Panc1 (cell line): ENCODE data around the gene TUBB1. TPM values are rescaled to one million over a fixed set of nuclear protein-coding genes. Genes with fewer than 3 reads are reported as not detected.

Experiments used
- ATAC-seq: fragments of 200-7000 bp; cut with Tn5 transposase; 2 replicates; pipeline ENCODE4 v1.9.1; 2020; ENCODE audit warnings: mild to moderate bottlenecking, moderate library complexity
- BruUV-seq: library from RNA; stranded (reverse); fragments of 400-500 nt; replicated peaks from 2 replicates; lab custom pipeline; 2021; lab: Mats Ljungman, UMichigan
- CTCF ChIA-PET: fragments of 300-600 bp; sonication (Branson Sonifier 250); formaldehyde crosslinking; loops from one replicate; lab custom pipeline; 2022; ENCODE audit warnings: antibody characterized with exemption; lab: Charles Lee
- POLR2A ChIA-PET: fragments of 300-600 bp; sonication (Branson Sonifier 250); formaldehyde crosslinking; loops from one replicate; lab custom pipeline; 2022; ENCODE audit warnings: antibody characterized with exemption; lab: Charles Lee
- DNase-seq: peaks from one replicate; pipeline ENCODE4 v3.0.0-alpha.2; 2010; ENCODE audit warnings: low read depth, low spot score
- H3K27ac ChIP-seq: 2 replicates; pipeline ENCODE4 v1.5.1; 2011; ENCODE audit warnings: mild to moderate bottlenecking, low read length, inconsistent platforms
- H3K27me3 ChIP-seq: fragments of 200-500 bp; sonication (Bioruptor generic); 2 replicates; pipeline ENCODE4 v1.6.0; 2014; ENCODE audit warnings: low read length, inconsistent platforms; ENCODE audit not compliant: control insufficient read depth, insufficient read depth
- H3K36me3 ChIP-seq: fragments of 200-500 bp; sonication (Bioruptor generic); 2 replicates; pipeline ENCODE4 v1.5.1; 2014; ENCODE audit warnings: inconsistent platforms, mild to moderate bottlenecking, low read length, moderate library complexity; ENCODE audit not compliant: control insufficient read depth, insufficient read depth
- H3K4me1 ChIP-seq: 2 replicates; pipeline ENCODE4 v1.5.1; 2011; ENCODE audit warnings: inconsistent platforms, mild to moderate bottlenecking, low read length, moderate library complexity; ENCODE audit not compliant: control insufficient read depth, insufficient read depth
- H3K4me3 ChIP-seq, 2 experiments: 2 replicates each; pipeline ENCODE4 v1.5.1; 2011 to 2012; ENCODE audit warnings: low read depth in 2 of 2, low read length in 2 of 2, mild to moderate bottlenecking in 2 of 2, inconsistent platforms in 1 of 2, moderate library complexity in 1 of 2
- H3K9me3 ChIP-seq: fragments of 200-500 bp; sonication (Bioruptor generic); 2 replicates; pipeline ENCODE4 v1.5.1; 2014; ENCODE audit warnings: low read depth, mild to moderate bottlenecking, inconsistent platforms, low read length, moderate library complexity; ENCODE audit not compliant: control insufficient read depth, insufficient read depth
- POLR2AphosphoS5 ChIP-seq: IDR thresholded peaks from 2 replicates; pipeline ENCODE4 v1.6.1; 2012; ENCODE audit warnings: mild to moderate bottlenecking, low read depth, low read length, moderate library complexity
- SIN3A ChIP-seq: IDR thresholded peaks from 2 replicates; pipeline ENCODE4 v1.6.1; 2012; ENCODE audit warnings: low read depth, mild to moderate bottlenecking, low read length, moderate library complexity, borderline replicate concordance; ENCODE audit not compliant: insufficient read depth
- TCF7L2 ChIP-seq: IDR thresholded peaks from 2 replicates; pipeline ENCODE4 v1.6.1; 2011; ENCODE audit warnings: mild to moderate bottlenecking, low read depth, low read length, inconsistent platforms
- in situ Hi-C: cut with HindIII; loops from 2 replicates; pipeline ENCODE4 v1.10.0; 2016; ENCODE audit warnings: low sequenced_read_pairs, low pct_unique_long_range_greater_than_20kb
- intact Hi-C: fragments of 100-400 bp; cut with micrococcal nuclease; formaldehyde crosslinking; loops from one replicate; pipeline ENCODE4 v1.10.0; 2022; ENCODE audit not compliant: unreplicated experiment
- total RNA-seq: library from RNA; stranded (reverse); gene quantifications from one replicate; pipeline ENCODE4 v1.2.1, GENCODE V29; 2021; ENCODE audit not compliant: unreplicated experiment
- TF ChIP-seq, protein P1 (sequence below): fragments of 450-650 bp; IDR thresholded peaks from 2 replicates; pipeline ENCODE4 v1.5.1; 2017; ENCODE audit warnings: mild to moderate bottlenecking
- TF ChIP-seq, protein P2 (sequence below), 2 experiments: IDR thresholded peaks; 2 replicates each; pipeline ENCODE4 v1.6.1; 2011 to 2012; ENCODE audit warnings: low read depth in 2 of 2, control low read depth in 1 of 2, low read length in 1 of 2, mild to moderate bottlenecking in 1 of 2, moderate library complexity in 1 of 2; ENCODE audit not compliant: insufficient read depth in 1 of 2

The TUBB1 gene
- total RNA-seq, 1 experiment from 2014 or later: not detected

DNA sequence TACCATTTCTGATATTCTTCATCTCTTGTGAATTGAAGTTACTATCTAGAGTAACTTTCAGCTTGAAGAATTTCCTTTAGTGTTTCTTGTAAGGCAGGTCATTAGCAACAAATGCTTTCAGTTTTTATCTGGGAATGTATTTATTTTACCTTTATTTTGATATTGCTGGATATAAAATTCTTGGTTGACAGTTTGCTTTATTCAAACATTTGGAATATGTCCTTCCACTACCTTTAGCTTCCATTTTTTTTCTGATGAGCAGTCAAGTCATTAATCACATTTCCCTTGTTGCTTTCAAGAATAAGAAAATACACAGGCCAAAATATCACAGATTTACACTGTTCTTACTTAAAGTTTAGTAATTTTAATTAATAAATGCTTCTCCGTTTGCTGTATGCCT is 43.9 kb upstream of the TUBB1 start:
- no peak for DNase-seq
- intact Hi-C loops (no loop called here), in situ Hi-C loops (no loop called here)
- TF ChIP-seq, protein P1, sequence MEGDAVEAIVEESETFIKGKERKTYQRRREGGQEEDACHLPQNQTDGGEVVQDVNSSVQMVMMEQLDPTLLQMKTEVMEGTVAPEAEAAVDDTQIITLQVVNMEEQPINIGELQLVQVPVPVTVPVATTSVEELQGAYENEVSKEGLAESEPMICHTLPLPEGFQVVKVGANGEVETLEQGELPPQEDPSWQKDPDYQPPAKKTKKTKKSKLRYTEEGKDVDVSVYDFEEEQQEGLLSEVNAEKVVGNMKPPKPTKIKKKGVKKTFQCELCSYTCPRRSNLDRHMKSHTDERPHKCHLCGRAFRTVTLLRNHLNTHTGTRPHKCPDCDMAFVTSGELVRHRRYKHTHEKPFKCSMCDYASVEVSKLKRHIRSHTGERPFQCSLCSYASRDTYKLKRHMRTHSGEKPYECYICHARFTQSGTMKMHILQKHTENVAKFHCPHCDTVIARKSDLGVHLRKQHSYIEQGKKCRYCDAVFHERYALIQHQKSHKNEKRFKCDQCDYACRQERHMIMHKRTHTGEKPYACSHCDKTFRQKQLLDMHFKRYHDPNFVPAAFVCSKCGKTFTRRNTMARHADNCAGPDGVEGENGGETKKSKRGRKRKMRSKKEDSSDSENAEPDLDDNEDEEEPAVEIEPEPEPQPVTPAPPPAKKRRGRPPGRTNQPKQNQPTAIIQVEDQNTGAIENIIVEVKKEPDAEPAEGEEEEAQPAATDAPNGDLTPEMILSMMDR: no peak
- TF ChIP-seq TCF7L2 (no peak), POLR2AphosphoS5 (no peak), SIN3A (no peak)
- TF ChIP-seq, protein P2, sequence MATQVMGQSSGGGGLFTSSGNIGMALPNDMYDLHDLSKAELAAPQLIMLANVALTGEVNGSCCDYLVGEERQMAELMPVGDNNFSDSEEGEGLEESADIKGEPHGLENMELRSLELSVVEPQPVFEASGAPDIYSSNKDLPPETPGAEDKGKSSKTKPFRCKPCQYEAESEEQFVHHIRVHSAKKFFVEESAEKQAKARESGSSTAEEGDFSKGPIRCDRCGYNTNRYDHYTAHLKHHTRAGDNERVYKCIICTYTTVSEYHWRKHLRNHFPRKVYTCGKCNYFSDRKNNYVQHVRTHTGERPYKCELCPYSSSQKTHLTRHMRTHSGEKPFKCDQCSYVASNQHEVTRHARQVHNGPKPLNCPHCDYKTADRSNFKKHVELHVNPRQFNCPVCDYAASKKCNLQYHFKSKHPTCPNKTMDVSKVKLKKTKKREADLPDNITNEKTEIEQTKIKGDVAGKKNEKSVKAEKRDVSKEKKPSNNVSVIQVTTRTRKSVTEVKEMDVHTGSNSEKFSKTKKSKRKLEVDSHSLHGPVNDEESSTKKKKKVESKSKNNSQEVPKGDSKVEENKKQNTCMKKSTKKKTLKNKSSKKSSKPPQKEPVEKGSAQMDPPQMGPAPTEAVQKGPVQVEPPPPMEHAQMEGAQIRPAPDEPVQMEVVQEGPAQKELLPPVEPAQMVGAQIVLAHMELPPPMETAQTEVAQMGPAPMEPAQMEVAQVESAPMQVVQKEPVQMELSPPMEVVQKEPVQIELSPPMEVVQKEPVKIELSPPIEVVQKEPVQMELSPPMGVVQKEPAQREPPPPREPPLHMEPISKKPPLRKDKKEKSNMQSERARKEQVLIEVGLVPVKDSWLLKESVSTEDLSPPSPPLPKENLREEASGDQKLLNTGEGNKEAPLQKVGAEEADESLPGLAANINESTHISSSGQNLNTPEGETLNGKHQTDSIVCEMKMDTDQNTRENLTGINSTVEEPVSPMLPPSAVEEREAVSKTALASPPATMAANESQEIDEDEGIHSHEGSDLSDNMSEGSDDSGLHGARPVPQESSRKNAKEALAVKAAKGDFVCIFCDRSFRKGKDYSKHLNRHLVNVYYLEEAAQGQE (IDR thresholded peaks at IDR 0.05; ENCODE audit: insufficient read depth in 1 of 2, low read depth in 2 of 2, low read length in 1 of 2): no peak
- H3K4me3 ChIP-seq: no peak overlapping the region
- no TSS peak for BruUV-seq
- ATAC-seq: no peak
- no peaks in the 10 kb centered on the region for H3K9me3 ChIP-seq
- H3K27me3 ChIP-seq: no peaks in the 10 kb centered on the region
- no peak overlapping the region for H3K27ac ChIP-seq
- H3K36me3 ChIP-seq: no peaks in the 10 kb centered on the region
- ChIA-PET POLR2A (no interaction called here), CTCF (no interaction called here)
- no peaks in the 10 kb centered on the region for H3K4me1 ChIP-seq

DNA sequence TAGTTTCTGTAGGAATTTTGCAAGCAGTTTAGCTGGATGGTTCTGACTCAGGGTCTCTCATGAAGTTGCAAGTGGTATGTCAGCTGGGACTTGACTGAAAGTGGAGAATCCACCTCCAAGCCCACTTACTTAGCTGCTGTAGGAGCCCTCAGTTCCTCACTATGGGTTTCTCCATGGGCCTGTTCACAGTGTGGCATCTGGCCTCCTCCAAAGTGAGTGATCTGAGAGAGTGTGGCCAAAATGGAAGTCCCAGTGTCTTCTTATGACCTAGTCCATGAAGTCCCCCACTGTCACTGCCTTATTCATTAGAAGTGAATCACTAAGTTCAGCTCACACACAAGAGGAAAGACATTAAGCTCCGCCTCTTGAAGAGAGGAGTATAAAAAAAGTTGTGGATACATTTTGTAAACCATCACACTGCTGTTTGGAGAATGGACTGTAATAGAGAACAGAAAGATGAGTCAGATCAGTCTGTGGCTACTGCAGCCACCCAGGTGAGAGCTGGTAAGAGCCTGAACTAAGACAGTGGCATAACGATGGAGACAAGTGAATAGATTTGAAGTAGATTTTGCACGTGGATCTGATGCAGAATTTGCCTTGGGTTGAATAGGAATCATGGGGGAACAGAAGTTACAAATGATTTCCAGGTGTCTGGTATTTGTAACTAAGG is 43.0 kb upstream of the TUBB1 start:
- ChIA-PET CTCF (no interaction called here), POLR2A (no interaction called here)
- H3K36me3 ChIP-seq: no peaks in the 10 kb centered on the region
- H3K4me1 ChIP-seq: no peaks in the 10 kb centered on the region
- no peaks in the 10 kb centered on the region for H3K27me3 ChIP-seq
- ATAC-seq: no peak
- H3K9me3 ChIP-seq: no peaks in the 10 kb centered on the region
- TF ChIP-seq TCF7L2: no peak
- TF ChIP-seq, protein P2 (IDR thresholded peaks at IDR 0.05; ENCODE audit: insufficient read depth in 1 of 2, low read depth in 2 of 2, low read length in 1 of 2): no peak
- no peak for TF ChIP-seq SIN3A
- no TSS peak for BruUV-seq
- H3K4me3 ChIP-seq: no peak overlapping the region
- DNase-seq: no peak
- no peak overlapping the region for H3K27ac ChIP-seq
- in situ Hi-C loops: no loop called here
- intact Hi-C loops: no loop called here
